A549 treated with CORT108297 at 1 μM for 4 hours (cell line): ENCODE data around the gene IZUMO3. TPM values are rescaled to one million over a fixed set of nuclear protein-coding genes. Genes with fewer than 3 reads are reported as not detected.

Source experiments
- total RNA-seq: library from RNA; stranded (reverse); fragments of 200-300 nt; extraction: Qiagen RNA extraction; gene quantifications from 5 replicates; pipeline ENCODE4 v1.2.3, GENCODE V29; 2022

The IZUMO3 gene
- not detected in 5 replicates for total RNA-seq

GRCh38 chr9:24545847-24546522 lies at the start of gene IZUMO3:
IZUMO3 (minus strand) TSS chr9:24545897; CDS start chr9:24545649, 248 bp downstream.

